Liver (tissue), 9 donors: ENCODE results near the gene TMEM184C. TPM values are rescaled to one million over a fixed set of nuclear protein-coding genes. Genes with fewer than 3 reads are reported as not detected.

ENCODE experiments used
- DNase-seq: peaks from one replicate; pipeline ENCODE4 v3.0.0-alpha.2; 2017; ENCODE audit warnings: low spot score
- H3K27ac ChIP-seq, 2 donors: one replicate each; pipeline ENCODE4 v1.7.0; 2013; ENCODE audit warnings: inconsistent platforms in 2 of 2, low read length in 2 of 2, control low read depth in 1 of 2, low read depth in 1 of 2, mild to moderate bottlenecking in 1 of 2
- H3K27me3 ChIP-seq, 4 donors: one replicate each; pipeline versions ENCODE4 v1.6.1 to v1.7.0; 2013; ENCODE audit warnings: low read length in 3 of 4, inconsistent platforms in 1 of 4, mild to moderate bottlenecking in 1 of 4, moderate library complexity in 1 of 4; ENCODE audit not compliant: control insufficient read depth in 4 of 4, insufficient read depth in 4 of 4
- H3K36me3 ChIP-seq, 4 donors: one replicate each; pipeline versions ENCODE4 v1.6.1 to v1.7.0; 2013; ENCODE audit warnings: low read length in 3 of 4, mild to moderate bottlenecking in 3 of 4, low read depth in 1 of 4, moderate library complexity in 1 of 4; ENCODE audit not compliant: control insufficient read depth in 4 of 4, insufficient read depth in 3 of 4
- H3K4me1 ChIP-seq, 4 donors: one replicate each; pipeline versions ENCODE4 v1.6.1 to v1.7.0; 2013; ENCODE audit warnings: low read length in 3 of 4, mild to moderate bottlenecking in 3 of 4, moderate library complexity in 1 of 4; ENCODE audit not compliant: control insufficient read depth in 4 of 4, insufficient read depth in 4 of 4
- H3K4me3 ChIP-seq, 3 donors: one replicate each; pipeline versions ENCODE4 v1.6.1 to v1.7.0; 2013; ENCODE audit warnings: low read length in 3 of 3, control low read depth in 1 of 3, low read depth in 1 of 3, mild to moderate bottlenecking in 1 of 3
- H3K9ac ChIP-seq, 2 donors: one replicate each; pipeline ENCODE4 v1.7.0; 2013; ENCODE audit warnings: low read length in 2 of 2, mild to moderate bottlenecking in 2 of 2, moderate library complexity in 2 of 2, control low read depth in 1 of 2, low read depth in 1 of 2
- H3K9me3 ChIP-seq, 4 donors: one replicate each; pipeline versions ENCODE4 v1.6.1 to v1.7.0; 2013; ENCODE audit warnings: low read length in 3 of 4; ENCODE audit not compliant: control insufficient read depth in 4 of 4
- ATF3 ChIP-seq: IDR thresholded peaks from 2 replicates; pipeline ENCODE4 v1.6.1; 2016; ENCODE audit warnings: antibody characterized with exemption
- CTCF ChIP-seq: fragments of 150-350 bp; IDR thresholded peaks from 2 replicates; pipeline ENCODE4 v1.5.1; 2017; ENCODE audit warnings: improper control_type of control experiment, low read depth, low read length; ENCODE audit not compliant: missing input control
- EGR1 ChIP-seq, 2 donors: IDR thresholded peaks; 2 replicates each; pipeline ENCODE4 v1.6.1; 2016 to 2018; ENCODE audit warnings: antibody characterized with exemption in 2 of 2, low read depth in 2 of 2
- FOXA1 ChIP-seq: IDR thresholded peaks from 2 replicates; pipeline ENCODE4 v1.6.1; 2016; ENCODE audit warnings: antibody characterized with exemption
- FOXA2 ChIP-seq: IDR thresholded peaks from 2 replicates; pipeline ENCODE4 v1.6.1; 2016; ENCODE audit warnings: antibody characterized with exemption
- GABPA ChIP-seq, 2 donors: IDR thresholded peaks in 1 of 2; conservative IDR thresholded peaks in 1 of 2; 2 replicates each; pipeline ENCODE4 v1.6.1; 2016; ENCODE audit warnings: antibody characterized with exemption in 2 of 2, mild to moderate bottlenecking in 1 of 2, moderate library complexity in 1 of 2
- MAX ChIP-seq: IDR thresholded peaks from 2 replicates; pipeline ENCODE4 v1.6.1; 2016; ENCODE audit warnings: antibody characterized with exemption
- NR2F2 ChIP-seq: IDR thresholded peaks from 2 replicates; pipeline ENCODE4 v1.6.1; 2016; ENCODE audit warnings: antibody characterized with exemption
- RAD21 ChIP-seq, 2 donors: IDR thresholded peaks; 2 replicates each; pipeline ENCODE4 v1.6.1; 2016; ENCODE audit warnings: antibody characterized with exemption in 2 of 2, mild to moderate bottlenecking in 2 of 2
- REST ChIP-seq: IDR thresholded peaks from 2 replicates; pipeline ENCODE4 v1.6.1; 2016; ENCODE audit warnings: antibody characterized with exemption, mild to moderate bottlenecking
- RXRA ChIP-seq, 2 donors: IDR thresholded peaks; 2 replicates each; pipeline ENCODE4 v1.6.1; 2017 to 2018; ENCODE audit warnings: antibody characterized with exemption in 2 of 2, mild to moderate bottlenecking in 1 of 2
- SP1 ChIP-seq: IDR thresholded peaks from 2 replicates; pipeline ENCODE4 v1.6.1; 2018; ENCODE audit warnings: antibody characterized with exemption, mild to moderate bottlenecking
- TAF1 ChIP-seq: conservative IDR thresholded peaks from 2 replicates; pipeline ENCODE4 v1.6.1; 2016; ENCODE audit warnings: antibody characterized with exemption, mild to moderate bottlenecking
- YY1 ChIP-seq: IDR thresholded peaks from 2 replicates; pipeline ENCODE4 v1.6.1; 2016; ENCODE audit warnings: antibody characterized with exemption, mild to moderate bottlenecking
- ZBTB33 ChIP-seq: IDR thresholded peaks from 2 replicates; pipeline ENCODE4 v1.6.1; 2016; ENCODE audit warnings: antibody characterized with exemption
- WGBS: extraction: QIAGEN DNeasy Blood & Tissue Kit; methylation state at CpG from one replicate; pipeline ENCODE4 v1.1.7; 2013; 5-methylcytosine and 5-hydroxymethylcytosine counted together
- polyA plus RNA-seq, 2 donors: library from polyadenylated mRNA; stranded (reverse) in 1 of 2; unstranded in 1 of 2; fragments of 200-250 nt in 1 of 2; fragments of >200 nt in 1 of 2; fragmentation: Nextera tagmentation in 1 of 2; extraction: Ambion mirVana in 1 of 2; gene quantifications; one replicate each; pipeline versions ENCODE4 v1.2.1 to v1.2.3, GENCODE V29; 2013 to 2015
- total RNA-seq, 2 donors: library from RNA; depleted of rRNA; stranded (reverse); fragments of >200 nt; gene quantifications; one replicate each; pipeline ENCODE4 v1.2.3, GENCODE V29; 2014
- donor health status: healthy.
- donor health status: healthy.
- donor health status: healthy.
- donor health status: healthy.
- donor health status: healthy.

TMEM184C gene
- total and polyA plus RNA-seq, 4 donors, result 9.1 to 31.4 (median 13.4) TPM

GRCh38 chr4:147643616-147644015 lies 26.4 kb downstream of the TMEM184C start:
- Histone ChIP-seq H3K4me3 (no peak overlapping the region), H3K9me3 (peaks cover 0 to 1% (median 0%) of the 10 kb centered on the region in 4 donors), H3K4me1 (no peaks in the 10 kb centered on the region), H3K27ac (no peak overlapping the region), H3K9ac (no peak overlapping the region), H3K27me3 (no peaks in the 10 kb centered on the region), H3K36me3 (peaks cover 2 to 15% (median 8%) of the 10 kb centered on the region in 4 donors)
- no peak for TF ChIP-seq FOXA2
- TF ChIP-seq NR2F2, result no peak
- TF ChIP-seq MAX, result no peak
- TF ChIP-seq ZBTB33, result no peak
- TF ChIP-seq EGR1 (IDR thresholded peaks at IDR 0.05; ENCODE audit: low read depth in 2 of 2), result no peak
- no peak for TF ChIP-seq ATF3
- no peak for TF ChIP-seq YY1
- no peak for TF ChIP-seq SP1
- no peak for TF ChIP-seq FOXA1
- 100% methylated on average over 1 of the region's 1 CpG for WGBS
- no peak for DNase-seq

- peaks cover 2 to 19% (median 12%) of the 10 kb centered on the region in 4 donors for H3K36me3 ChIP-seq
- peaks cover 0 to 1% (median 0%) of the 10 kb centered on the region in 4 donors for H3K9me3 ChIP-seq
- no peak for DNase-seq
- no peak overlapping the region for H3K9ac ChIP-seq
- WGBS, result 98% methylated on average over 3 of the region's 3 CpGs
- H3K4me3 ChIP-seq, result no peak overlapping the region
- H3K4me1 ChIP-seq, result no peaks in the 10 kb centered on the region
- TF ChIP-seq REST (no peak), FOXA1 (no peak), RXRA (IDR thresholded peaks at IDR 0.05) (no peak), ATF3 (no peak), RAD21 (IDR thresholded peaks at IDR 0.05) (no peak), MAX (no peak), EGR1 (IDR thresholded peaks at IDR 0.05; ENCODE audit: low read depth in 2 of 2) (no peak), TAF1 (no peak), CTCF (no peak), GABPA (IDR thresholded peaks at IDR 0.05 in 1 of 2, conservative IDR thresholded peaks at IDR 0.05 in 1 of 2) (no peak), FOXA2 (no peak)
- no peaks in the 10 kb centered on the region for H3K27me3 ChIP-seq
- no peak overlapping the region for H3K27ac ChIP-seq
These were observed 27.3 kb downstream of the TMEM184C start for GRCh38 chr4:147644471-147644870.
